Right ventricle myocardium superior (tissue), 1 donor: Measurements from ENCODE around the gene SLC16A6. TPM values are rescaled to one million over a fixed set of nuclear protein-coding genes. Genes with fewer than 3 reads are reported as not detected.
A peak's percentile ranks its signal among the peaks of the same experiment; 100 is the strongest.
"Not testable (repeated sequence)": the region's sequence is repeated elsewhere in the genome, so short reads cannot be mapped to it uniquely, and the experiment has no call there.

ENCODE experiments used
- ATAC-seq: fragments of 200-7000 bp; cut with Tn5 transposase; one replicate; pipeline ENCODE4 v1.9.1; 2020; ENCODE audit warnings: mild to moderate bottlenecking; ENCODE audit not compliant: poor library complexity
- DNase-seq: peaks from one replicate; pipeline ENCODE4 v3.0.0-alpha.2; 2020
- intact Hi-C: fragments of 100-400 bp; cut with DNase I; formaldehyde crosslinking; loops from one replicate; pipeline ENCODE4 v1.11.2; 2022
- total RNA-seq: library from RNA; stranded (reverse); fragmentation: NEBNext Ultra II Directional; extraction: Animal tissue kit (Norgen Biotek cat#: 25700); gene quantifications from one replicate; pipeline ENCODE4 v1.2.1, GENCODE V29; 2021
- donor health status: DM: no; HTN: yes; CAD: no; lungs with severe emphysema.

The SLC16A6 gene
- total RNA-seq, 1 donor from 2014 or later = 0.16 TPM

DNA sequence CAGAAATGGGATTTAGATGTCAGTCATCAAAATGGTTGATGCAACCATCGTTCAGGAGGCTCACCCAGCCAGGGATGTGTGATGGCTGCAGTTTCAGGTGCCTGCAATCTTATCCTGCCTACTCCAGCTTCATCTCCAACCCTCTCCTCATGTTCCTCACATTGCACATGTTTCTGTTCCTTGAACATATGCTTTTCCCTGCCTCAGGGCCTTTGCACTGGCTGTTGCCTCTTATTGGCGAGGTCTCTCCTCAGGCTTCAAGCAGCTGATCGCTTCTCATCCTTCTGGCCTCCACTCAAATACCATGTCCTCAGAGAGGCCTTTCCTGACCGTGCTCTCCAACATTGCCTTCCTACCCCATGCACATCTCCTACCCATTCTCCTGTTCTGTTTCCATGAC lies 25.0 kb upstream of the SLC16A6 start:
- DNase-seq (no peak), ATAC-seq (no peak)
- intact Hi-C loops = no loop called here

- peak; percentile 19 for ATAC-seq
- intact Hi-C loops = no loop called here
- no peak for DNase-seq
These were observed 24.1 kb upstream of the SLC16A6 start for GRCh38 chr17:68314916-68315535.

GRCh38 chr17:68310152-68310551 lies 19.2 kb upstream of the SLC16A6 start:
- intact Hi-C loops = no loop called here
- DNase-seq (no peak), ATAC-seq (no peak)

- intact Hi-C loops, DNase-seq, ATAC-seq: not testable (repeated sequence)
These were observed 18.2 kb upstream of the SLC16A6 start for GRCh38 chr17:68309066-68309670.

- ATAC-seq, intact Hi-C loops, DNase-seq: not testable (repeated sequence)
These were observed 17.6 kb upstream of the SLC16A6 start for GRCh38 chr17:68308486-68308885.

- DNase-seq (no peak), ATAC-seq (no peak)
- intact Hi-C loops = no loop called here
These were observed 16.5 kb upstream of the SLC16A6 start for GRCh38 chr17:68307443-68307842.

DNA sequence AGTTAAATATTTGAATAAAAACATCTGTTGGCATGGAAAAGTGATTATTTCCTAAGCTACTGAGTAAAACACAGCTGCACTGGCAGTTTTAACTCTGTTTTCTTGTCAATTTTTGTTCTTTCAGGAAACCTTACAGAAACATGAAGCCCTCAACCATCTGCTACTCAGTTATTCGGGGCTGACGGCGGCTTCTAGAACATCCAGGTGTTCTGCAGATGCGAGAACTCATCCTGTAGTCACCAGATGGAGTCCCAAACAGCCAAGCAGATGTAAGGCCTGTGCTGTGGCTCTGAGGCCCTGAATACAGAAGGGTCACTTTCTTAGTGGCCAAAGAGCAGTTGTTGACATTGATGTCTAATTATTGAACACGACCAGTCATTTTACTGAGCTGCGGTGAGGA lies 15.9 kb upstream of the SLC16A6 start:
- intact Hi-C loops = no loop called here
- no peak for DNase-seq
- no peak for ATAC-seq

- intact Hi-C loops = no loop called here
- ATAC-seq = no peak
- no peak for DNase-seq
These were observed 14.2 kb upstream of the SLC16A6 start for GRCh38 chr17:68305142-68305541.

DNA sequence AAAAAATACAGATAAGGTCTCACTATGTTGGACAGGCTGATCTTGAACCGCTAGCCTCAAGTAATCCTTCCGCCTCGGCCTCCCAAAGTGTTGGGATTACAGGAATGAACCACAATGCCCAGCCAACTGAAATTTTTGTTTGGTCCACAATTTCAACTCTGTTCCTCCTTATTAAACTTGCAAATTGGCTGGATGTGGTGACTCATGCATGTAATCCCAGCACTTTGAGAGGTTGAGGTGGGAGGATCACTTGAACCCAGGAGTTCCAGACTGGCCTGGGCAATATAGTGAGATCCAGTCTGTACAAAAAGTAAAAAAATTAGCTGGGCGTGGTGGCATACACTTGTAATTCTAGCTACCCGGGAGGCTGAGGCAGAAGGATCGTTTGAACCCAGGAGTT lies 13.8 kb upstream of the SLC16A6 start:
- intact Hi-C loops = no loop called here
- DNase-seq = no peak
- no peak for ATAC-seq

- DNase-seq = no peak
- intact Hi-C loops = no loop called here
- no peak for ATAC-seq
These were observed 11.7 kb upstream of the SLC16A6 start for GRCh38 chr17:68302666-68303065.

GRCh38 chr17:68302066-68302564 lies 11.2 kb upstream of the SLC16A6 start:
- no peak for DNase-seq
- ATAC-seq = no peak
- intact Hi-C loops = no loop called here

DNA sequence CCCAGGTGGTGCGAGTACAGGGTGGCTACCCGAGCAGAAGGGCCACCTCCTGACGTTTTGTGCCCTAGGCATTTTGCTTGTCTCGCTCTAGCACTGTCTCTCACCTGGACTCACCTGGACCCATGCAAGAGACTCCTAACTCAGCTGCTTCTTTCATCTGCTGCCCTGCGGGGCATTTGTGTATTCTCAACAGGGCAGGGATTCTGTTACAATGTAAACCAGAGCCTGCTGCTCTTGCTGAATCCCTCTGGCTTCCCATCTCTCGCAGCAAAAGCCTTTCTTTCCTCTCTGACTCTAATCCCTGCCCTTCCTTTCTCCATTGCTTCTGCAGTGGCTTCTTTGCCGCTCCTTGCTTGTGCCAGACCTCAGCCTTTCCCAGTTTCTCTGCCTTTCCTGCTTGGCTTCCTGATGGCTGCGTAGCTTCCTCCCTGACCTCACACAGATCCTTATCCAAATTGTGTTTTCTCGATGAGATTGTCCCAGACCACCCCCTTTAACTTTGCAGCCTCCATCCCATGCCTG lies 10.6 kb upstream of the SLC16A6 start:
- no peak for ATAC-seq
- intact Hi-C loops = no loop called here
- DNase-seq = no peak

GRCh38 chr17:68299817-68300216 lies 8.9 kb upstream of the SLC16A6 start:
- DNase-seq (no peak), ATAC-seq (no peak)
- intact Hi-C loops = no loop called here

GRCh38 chr17:68298601-68299000 lies 7.7 kb upstream of the SLC16A6 start:
- DNase-seq = no peak
- no peak for ATAC-seq
- intact Hi-C loops = no loop called here

DNA sequence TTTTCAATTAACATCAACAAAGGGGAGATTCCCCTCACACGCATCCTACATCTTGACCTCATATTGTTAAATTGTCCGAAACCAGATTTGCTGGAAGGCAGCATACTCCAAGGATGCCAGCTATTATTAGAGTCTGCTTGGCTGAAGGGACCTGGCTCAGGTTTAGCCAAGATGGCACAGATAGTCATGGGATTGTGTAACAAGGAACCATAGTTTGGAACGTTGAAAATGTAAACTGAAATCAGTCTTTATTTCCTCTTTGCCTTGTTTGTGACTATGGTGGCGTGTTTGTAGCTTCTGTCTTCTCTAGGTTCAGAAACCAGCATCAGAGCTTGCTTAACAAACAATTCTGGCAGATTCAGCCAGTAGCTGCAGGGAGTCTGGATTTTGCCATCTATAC lies 6.3 kb upstream of the SLC16A6 start:
- DNase-seq = no peak
- ATAC-seq = no peak
- intact Hi-C loops = no loop called here

DNA sequence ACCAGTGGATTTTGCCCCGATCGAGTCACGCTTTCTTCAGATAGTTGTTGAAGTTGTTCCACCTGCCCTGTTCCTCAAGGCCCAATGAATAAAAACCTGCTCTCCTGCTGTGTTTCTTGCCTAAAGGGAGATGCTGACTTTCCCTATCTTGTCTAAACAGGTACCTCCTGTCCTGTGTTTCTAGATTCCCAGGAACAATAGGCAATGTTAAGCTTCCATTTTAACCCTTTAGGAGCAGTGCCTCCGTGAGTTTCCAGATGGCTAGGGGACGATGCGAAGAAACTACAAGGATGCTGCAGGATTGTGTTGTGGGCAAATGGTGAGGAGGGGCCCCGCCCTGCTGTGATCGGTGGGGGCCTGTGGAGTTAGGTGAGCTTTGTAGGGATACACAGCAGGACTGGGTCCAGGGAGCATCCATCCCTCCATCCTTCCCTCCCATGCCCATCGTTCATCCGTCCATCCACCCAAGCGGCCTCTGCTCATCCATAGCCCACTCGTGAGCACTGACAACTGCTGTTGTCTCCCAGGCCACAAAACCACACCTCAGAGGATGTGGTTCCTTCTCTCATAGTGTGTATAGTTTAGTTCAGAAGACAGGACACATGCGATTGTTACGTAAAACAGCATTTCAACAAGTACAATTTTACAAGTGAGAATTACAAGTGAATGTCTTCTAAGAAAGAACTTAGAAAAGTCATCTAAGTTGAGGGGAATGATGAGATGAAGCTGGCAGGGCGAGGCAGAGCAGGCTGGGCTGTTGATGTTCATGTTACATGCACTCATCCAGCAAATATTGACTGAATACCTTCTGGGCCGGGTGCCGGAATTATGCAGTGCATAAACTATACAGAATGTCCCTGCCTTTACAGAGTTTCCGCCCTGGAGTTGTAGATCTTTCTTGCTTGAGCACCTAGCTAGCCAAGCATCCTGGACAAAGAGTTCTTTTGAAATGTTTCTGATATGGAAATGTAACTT lies 5.6 kb upstream of the SLC16A6 start:
- DNase-seq = no peak
- intact Hi-C loops = no loop called here
- no peak for ATAC-seq

GRCh38 chr17:68295086-68295485 lies 4.2 kb upstream of the SLC16A6 start:
- DNase-seq = no peak
- no peak for ATAC-seq
- intact Hi-C loops = no loop called here

GRCh38 chr17:68294617-68295016 lies 3.7 kb upstream of the SLC16A6 start:
- DNase-seq = no peak
- intact Hi-C loops = no loop called here
- no peak for ATAC-seq

- intact Hi-C loops = no loop called here
- DNase-seq (no peak), ATAC-seq (no peak)
These were observed 3.2 kb upstream of the SLC16A6 start for GRCh38 chr17:68294196-68294555.
